ES-I3 (cell line): ENCODE results near the gene SCAPER.
"Not testable (repeated sequence)": the region's sequence is repeated elsewhere in the genome, so short reads cannot be mapped to it uniquely, and the experiment has no call there.

Experiments used
- H3K36me3 ChIP-seq: 2 replicates; pipeline ENCODE4 v1.6.1; 2013; ENCODE audit warnings: mild to moderate bottlenecking, low read length, control low read depth, moderate library complexity; ENCODE audit not compliant: insufficient read depth
- H3K4me1 ChIP-seq: 2 replicates; pipeline ENCODE4 v1.6.1; 2013; ENCODE audit warnings: mild to moderate bottlenecking, control low read depth, low read length; ENCODE audit not compliant: insufficient read depth
- H3K9ac ChIP-seq: 2 replicates; pipeline ENCODE4 v1.6.1; 2013; ENCODE audit warnings: low read depth, mild to moderate bottlenecking, low read length, moderate library complexity
- H3K9me3 ChIP-seq: 2 replicates; pipeline ENCODE4 v1.6.1; 2013; ENCODE audit warnings: mild to moderate bottlenecking, low read length, moderate library complexity; ENCODE audit not compliant: control insufficient read depth, insufficient read depth

Gene SCAPER

DNA sequence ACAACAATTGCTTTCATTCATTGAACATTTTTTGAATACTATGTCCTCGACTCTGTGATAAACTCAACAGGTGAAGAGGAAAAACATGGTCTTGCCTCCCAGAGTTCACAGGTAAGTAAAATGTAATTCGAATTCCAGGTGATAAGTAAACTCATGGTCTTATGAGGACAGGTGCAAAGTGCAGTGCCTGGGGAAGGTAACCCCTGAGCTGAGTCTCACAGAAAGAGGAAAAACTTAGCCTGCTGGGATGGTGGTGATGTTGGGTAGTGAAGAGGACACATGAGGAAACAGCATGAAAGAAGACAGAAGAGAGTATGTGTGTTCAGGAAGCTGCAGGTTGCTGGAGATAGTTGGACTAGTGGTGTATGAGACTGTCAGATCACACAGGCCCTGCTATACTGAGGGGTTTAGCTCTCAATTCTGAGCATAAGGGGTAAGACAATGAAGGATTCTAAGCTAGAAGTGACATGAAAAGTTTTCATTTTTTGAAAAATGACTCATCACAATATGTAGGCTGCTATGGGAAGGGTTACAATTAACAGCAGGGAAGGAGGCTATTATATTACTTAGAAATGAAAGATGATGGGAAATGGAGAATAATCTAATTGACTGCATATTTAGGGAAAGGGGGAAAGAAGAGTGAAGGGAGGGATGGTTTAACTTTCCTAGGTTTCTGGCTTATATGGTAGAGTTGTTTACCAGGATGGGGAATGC is 457.3 kb downstream of the SCAPER start:
- no peaks in the 10 kb centered on the region for H3K36me3 ChIP-seq
- no peaks in the 10 kb centered on the region for H3K9me3 ChIP-seq
- H3K4me1 ChIP-seq: no peaks in the 10 kb centered on the region
- H3K9ac ChIP-seq: no peak overlapping the region

DNA sequence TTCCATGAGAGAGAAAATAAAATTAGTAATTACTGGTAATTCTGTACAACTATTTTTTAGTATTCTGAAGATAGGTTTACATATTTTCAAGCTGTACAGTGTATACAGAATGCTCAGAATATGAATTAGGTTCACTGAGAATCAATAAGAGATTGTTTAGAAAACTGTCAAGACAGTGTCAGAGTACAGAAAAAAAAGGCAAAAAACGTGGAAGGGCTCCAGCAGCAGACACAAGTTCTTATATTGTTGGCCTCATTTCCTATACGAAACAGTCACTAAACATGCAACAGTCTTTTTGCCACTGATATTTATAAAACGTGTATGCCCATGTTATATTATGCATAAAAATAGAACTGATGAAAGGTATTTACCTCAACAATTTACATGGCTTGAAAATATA is 464.7 kb downstream of the SCAPER start:
- Histone ChIP-seq H3K9me3 (no peaks in the 10 kb centered on the region), H3K36me3 (no peaks in the 10 kb centered on the region), H3K9ac (no peak overlapping the region), H3K4me1 (peaks cover 17% of the 10 kb centered on the region)

DNA sequence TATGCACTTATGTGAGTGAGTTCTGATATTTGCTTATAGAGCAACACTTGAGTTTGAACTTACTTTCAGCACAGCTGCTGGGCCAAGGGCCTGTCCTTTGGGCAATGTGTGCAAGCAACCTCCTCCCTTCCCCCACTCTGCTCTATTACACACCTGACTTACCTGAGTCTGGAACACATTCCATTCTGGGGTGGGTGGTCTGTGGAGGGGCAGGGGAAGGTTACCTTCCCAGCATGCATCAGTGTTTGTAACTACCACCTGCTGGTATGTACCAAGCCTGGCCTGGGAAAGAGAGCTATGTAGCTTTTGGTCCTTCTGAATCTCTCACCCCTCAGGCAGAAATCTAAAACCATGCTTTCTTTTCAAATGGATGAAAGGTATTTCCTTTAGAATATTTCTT is 465.6 kb downstream of the SCAPER start:
- Histone ChIP-seq H3K4me1 (peaks cover 23% of the 10 kb centered on the region), H3K9me3 (no peaks in the 10 kb centered on the region), H3K9ac (no peak overlapping the region), H3K36me3 (no peaks in the 10 kb centered on the region)

DNA sequence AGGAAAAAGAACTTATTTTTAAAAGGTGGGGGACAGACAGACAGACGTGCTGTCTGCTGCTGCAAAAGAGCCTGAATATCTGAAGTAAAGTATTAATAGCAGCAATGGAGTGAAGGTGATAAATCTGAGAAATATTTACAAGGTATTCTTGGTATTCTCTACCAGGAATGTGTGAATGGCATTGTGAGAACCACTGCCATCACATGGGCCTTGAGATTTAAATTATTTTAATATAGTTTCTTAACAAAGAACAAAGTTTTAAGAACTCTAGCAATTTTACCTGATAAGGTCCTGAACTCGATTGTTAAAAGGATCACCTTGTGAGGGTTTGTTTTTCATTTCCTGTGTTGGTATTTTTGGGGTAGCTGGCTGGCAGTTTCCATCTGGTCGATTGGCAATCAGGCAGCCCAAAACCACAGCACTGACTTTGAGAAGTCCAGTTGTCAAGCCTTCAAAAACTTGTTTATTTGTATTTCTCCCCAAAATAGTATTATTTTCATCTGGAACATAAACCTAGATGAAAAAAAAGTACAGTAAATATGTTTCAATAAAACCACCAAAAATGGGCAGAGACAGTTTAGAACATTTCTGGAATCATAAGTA is 471.2 kb downstream of the SCAPER start:
- no peak overlapping the region for H3K9ac ChIP-seq
- H3K36me3 ChIP-seq: no peaks in the 10 kb centered on the region
- no peaks in the 10 kb centered on the region for H3K9me3 ChIP-seq
- peaks cover 37% of the 10 kb centered on the region for H3K4me1 ChIP-seq

DNA sequence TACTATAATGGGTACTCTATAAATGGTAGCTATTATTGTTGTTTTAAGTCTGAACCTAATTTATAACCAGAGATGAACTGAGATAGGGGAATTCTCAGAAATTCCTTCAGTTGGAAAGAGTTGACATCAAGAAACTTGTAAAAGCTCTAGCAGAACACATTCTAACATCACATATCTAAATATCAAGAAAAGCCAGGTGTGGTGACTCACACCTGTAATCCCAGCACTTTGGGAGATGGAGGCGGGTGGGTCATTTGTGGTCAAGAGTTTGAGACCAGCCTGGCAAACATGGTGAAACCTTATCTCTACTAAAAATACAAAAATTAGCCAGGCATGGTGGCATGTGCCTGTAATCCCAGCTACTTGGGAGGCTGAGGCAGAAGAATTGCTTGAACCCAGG is 472.1 kb downstream of the SCAPER start:
- peaks cover 32% of the 10 kb centered on the region for H3K4me1 ChIP-seq
- H3K9me3 ChIP-seq, H3K36me3 ChIP-seq, H3K9ac ChIP-seq: not testable (repeated sequence)

DNA sequence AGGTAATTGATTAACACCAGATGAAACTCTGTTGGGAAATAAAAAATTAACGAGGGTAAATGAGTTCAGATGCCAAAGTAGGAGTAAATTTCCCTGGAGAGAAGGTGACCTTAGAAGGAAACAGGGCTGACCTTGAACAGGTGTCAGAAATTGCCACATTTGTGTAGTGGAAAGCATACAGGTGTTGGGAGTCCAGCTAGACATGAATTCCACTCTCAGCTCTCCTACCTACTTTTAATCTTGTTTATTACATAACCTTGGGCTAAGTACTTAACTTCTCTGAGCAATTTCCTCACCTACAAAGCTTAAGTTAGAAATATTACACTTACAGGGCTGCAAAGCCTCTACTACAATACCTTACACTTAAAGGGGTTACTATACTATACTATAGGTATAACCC is 472.5 kb downstream of the SCAPER start:
- Histone ChIP-seq H3K9me3 (no peaks in the 10 kb centered on the region), H3K4me1 (peaks cover 32% of the 10 kb centered on the region), H3K9ac (no peak overlapping the region), H3K36me3 (no peaks in the 10 kb centered on the region)

DNA sequence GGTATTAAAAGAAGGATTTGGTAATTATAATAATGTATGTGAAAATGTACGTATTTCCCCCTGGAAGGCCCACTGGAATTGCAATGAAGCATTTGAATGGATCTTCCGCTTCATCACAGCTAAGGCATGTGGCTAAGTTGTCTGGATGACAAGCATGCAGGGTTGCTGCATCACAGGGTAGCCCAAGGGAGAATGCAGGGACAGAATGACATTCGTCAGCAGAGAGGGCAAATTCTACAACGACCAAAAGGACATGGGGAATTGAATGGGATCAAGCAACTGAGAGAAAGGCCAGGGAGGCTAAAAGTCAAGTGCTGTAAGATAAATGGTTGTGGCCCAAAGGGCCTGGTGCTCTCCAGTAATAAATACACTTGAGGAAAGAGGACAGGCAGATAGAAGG is 473.2 kb downstream of the SCAPER start:
- Histone ChIP-seq H3K4me1 (peaks cover 32% of the 10 kb centered on the region), H3K36me3 (no peaks in the 10 kb centered on the region), H3K9me3 (no peaks in the 10 kb centered on the region), H3K9ac (no peak overlapping the region)

DNA sequence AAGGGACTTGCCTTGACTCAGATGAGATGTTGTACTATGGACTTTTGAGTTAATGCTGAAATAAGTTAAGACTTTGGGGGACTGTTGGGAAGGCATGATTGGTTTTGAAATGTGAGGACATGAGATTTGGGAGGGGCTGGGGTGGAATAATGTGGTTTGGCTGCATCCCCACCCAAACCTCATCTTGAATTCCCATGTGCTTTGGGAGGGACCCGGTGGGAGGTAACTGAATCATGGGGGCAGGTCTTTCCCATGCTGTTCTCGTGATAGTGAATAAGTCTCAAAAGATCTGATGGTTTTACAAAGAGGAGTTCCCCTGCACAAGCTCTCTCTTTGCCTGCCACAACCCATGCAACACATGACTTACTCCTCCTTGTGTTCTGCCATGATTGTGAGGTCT is 474.4 kb downstream of the SCAPER start:
- not testable (repeated sequence) for H3K9ac ChIP-seq, H3K36me3 ChIP-seq, H3K9me3 ChIP-seq
- H3K4me1 ChIP-seq: peaks cover 32% of the 10 kb centered on the region

DNA sequence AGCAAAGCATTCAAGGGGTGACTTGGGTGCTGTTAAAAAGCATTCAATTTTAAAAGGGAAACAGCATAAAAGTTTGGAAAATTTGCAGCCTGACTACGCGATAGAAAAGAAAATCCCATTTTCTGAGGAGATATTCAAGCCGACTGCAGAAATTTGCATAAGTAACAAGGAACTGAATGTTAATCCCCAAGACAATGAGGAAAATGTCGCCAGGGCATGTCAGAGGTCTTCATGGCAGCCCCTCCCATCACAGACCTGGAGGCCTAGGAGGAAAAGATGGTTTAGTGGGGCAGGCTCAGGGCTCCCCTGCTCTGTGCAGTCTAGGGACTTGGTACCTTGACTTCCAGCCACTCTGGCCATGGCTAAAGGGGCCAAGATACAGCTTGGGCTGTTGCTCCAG is 475.5 kb downstream of the SCAPER start:
- Histone ChIP-seq H3K4me1 (peaks cover 27% of the 10 kb centered on the region), H3K9ac (no peak overlapping the region), H3K36me3 (no peaks in the 10 kb centered on the region), H3K9me3 (peaks cover 4% of the 10 kb centered on the region)

DNA sequence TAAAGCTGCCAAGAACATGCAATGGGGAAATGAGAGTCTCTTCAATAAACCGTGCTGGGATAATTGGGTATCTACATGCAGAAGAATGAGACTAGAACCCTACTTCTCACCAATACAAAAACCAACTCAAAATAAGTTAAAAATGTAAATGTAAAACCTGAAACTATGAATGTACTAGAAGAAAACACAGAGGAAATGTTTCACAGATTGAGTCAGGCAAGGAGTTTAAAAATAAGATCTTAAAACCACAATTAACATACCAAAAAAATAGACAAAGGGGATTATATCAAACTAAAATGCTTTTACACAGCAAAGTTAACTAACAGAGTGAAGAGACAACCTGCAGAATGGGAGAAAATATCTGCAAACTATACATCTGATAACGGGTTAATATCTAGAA is 478.2 kb downstream of the SCAPER start:
- Histone ChIP-seq H3K9ac (no peak overlapping the region), H3K9me3 (peaks cover 4% of the 10 kb centered on the region), H3K4me1 (peaks cover 6% of the 10 kb centered on the region), H3K36me3 (no peaks in the 10 kb centered on the region)

DNA sequence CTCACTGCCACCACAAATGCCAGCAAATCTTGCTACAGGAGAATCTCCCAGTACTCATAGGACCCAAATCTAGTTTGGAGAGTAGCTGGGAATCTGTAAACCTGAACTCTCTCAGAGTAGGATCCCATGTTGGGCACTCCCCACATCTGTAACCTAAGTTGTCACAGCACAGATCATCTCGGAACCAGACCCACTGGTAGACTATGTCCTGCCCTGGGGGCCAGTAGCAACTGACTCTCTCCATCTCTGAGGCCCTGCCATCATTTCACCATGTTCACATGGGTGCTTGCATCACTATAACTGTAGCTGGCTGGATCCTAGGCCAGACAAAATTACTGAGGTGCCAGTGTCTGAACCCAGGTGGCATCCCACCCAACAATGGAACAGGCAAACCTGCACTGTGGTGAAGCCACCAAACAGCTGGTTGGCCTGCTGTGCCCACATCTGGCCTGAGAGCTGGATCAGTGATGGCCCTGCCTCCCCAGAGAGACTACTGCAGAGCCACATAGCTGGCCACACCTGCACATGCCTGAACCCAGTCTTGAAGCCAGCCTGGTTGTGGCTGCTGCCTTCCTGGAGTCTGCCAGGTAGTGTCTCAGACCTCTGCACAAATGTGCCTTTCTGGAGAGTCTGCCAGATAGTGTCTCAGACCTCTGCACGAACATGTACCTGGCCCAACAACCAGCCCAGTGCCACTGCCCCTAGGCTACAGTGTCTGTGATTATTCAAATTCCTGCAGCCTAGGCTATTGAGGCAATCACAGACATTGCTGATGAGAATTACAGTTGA is 486.6 kb downstream of the SCAPER start:
- Histone ChIP-seq H3K36me3 (no peaks in the 10 kb centered on the region), H3K9me3 (no peaks in the 10 kb centered on the region), H3K9ac (no peak overlapping the region), H3K4me1 (no peaks in the 10 kb centered on the region)

DNA sequence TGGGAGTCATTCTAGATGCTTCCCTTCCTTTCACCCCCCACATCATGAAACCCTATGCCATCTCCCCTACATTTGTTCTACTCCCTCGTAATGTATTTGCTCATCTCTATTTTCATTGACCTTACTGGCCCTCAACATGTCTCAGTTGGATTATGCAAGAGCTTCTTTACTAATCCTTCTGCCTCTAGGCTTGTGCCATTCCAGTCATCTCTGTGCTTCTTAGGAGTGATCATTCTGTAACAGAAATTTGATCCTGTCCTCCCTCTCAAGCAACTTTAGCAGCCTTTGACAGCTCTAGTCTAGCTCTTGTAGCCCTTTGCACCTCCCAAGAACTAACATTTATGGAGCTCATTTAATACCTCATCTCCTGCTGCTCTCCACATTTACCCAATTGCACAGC is 503.9 kb downstream of the SCAPER start:
- Histone ChIP-seq H3K36me3 (no peaks in the 10 kb centered on the region), H3K9me3 (no peaks in the 10 kb centered on the region), H3K4me1 (peaks cover 5% of the 10 kb centered on the region; the same call in 1 of the 2 replicates), H3K9ac (no peak overlapping the region)

DNA sequence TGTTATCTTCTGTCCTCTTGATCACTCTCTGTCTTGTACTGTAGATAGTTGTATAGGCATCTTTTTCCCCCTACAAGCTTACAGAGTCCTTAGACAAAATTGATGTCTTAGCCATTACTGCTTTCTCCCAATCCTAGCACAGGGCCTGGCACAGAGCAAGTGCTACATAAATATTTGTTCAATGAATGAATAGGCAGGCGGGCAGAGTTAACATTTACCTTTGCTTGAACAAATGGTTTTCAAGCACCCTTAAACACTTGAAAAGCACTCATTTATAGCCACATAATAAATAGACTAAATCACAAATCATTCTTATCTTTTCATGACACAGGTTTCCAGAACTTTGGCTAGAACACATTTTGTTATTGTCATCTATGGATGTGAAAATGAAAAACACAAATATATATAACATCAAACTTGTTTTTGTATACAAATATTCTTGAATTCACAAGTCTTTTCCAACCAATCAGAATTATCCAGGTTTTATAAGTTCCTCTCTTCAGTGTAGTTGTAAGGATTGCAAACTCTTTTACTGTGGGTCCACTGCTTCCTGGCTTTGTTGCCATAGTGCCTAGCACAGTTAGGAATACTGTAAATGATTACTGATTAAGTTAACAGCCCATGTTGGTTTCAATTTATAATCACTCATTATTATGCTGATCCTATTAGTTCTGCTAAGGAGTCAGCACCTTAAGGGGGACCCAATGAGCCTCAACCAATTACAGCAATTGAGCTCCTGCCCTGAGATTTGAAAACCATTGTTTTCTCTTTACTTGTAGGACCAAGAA is 506.6 kb downstream of the SCAPER start:
- Histone ChIP-seq H3K9ac (no peak overlapping the region), H3K36me3 (no peaks in the 10 kb centered on the region), H3K4me1 (peaks cover 5% of the 10 kb centered on the region; the same call in 1 of the 2 replicates), H3K9me3 (no peaks in the 10 kb centered on the region)

DNA sequence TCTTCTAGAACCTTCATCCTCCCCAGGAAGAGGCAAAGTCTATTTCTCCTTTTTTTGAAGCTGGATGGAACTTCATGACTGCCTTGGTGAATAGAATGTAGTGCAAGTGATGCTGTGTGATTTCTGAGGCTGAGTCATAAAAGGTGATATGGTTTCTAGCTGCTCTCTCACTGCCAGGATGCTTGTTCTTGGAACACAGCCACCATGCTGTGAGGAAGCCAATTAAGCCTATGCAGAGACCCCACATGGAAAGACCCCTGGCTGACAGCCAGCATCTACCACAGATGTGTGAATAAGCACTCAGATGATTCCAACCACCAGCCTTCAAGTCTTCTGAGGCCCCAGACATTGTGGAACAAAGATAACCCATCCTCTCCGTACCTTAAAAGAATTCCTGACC is 511.5 kb downstream of the SCAPER start:
- Histone ChIP-seq H3K9me3 (no peaks in the 10 kb centered on the region), H3K9ac (no peak overlapping the region), H3K36me3 (no peaks in the 10 kb centered on the region), H3K4me1 (no peaks in the 10 kb centered on the region)
